SH-SY5Y (cell line): ENCODE data around the gene HRH3.

Experiments
- GATA2 ChIP-seq: IDR thresholded peaks from 2 replicates; pipeline ENCODE4 v1.6.1; 2011; ENCODE audit warnings: mild to moderate bottlenecking, low read depth, low read length
- GATA3 ChIP-seq: IDR thresholded peaks from 2 replicates; pipeline ENCODE4 v1.6.1; 2011; ENCODE audit warnings: low read depth, mild to moderate bottlenecking, low read length, moderate library complexity

DNA sequence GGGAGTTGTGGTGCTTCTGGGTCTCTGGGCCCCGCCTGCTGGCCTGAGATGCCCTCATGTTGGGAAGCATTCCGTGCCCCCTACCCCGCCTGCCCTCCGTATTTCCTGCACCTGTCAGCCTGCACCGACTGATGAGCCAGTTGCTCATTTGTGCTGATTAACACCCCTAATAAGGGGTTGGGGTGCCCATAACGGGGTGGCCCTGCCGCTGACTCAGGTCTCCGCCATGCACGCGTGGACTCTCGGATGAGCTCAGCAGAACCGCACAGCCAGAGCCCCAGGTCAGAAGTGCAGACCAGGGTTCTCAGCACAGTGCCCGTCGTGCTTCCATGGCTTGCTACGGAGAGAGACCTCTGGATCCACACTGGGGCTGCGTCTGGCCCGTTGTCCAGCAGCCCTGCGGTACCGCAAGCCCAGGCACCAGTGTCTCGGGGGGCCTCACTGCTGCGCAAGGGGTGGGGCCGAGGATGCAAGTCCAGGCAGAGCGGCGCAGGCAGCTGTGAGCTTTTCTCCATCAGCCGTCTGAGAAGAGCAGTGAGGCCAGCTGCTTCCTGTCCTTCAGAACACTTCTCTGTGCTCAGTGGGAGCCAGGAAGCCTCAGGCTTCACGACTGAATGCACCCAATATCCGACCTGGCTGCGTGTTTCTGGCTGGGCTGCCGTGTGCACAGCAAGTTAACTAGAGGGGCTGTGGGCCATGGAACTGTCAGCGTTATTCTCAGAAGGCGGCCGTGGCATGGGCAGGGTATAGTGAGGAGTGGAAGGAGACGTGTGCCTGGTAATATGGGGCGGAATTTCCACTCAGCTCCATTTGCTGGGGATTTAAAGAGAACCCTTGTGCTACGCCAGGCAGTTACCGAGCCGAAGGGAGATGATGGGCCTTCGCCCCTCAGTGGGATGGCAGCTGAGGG lies 18.6 kb downstream of the HRH3 start:
- TF ChIP-seq GATA2: no peak
- no peak for TF ChIP-seq GATA3
